LNCaP clone FGC (cell line): ENCODE data around the gene PRMT7.

Source experiments
- DNase-seq: peaks from one replicate; pipeline ENCODE4 v3.0.0-alpha.2; 2011; ENCODE audit warnings: low read depth
- H3K4me3 ChIP-seq: 2 replicates; pipeline ENCODE4 v1.5.1; 2011; ENCODE audit warnings: mild to moderate bottlenecking, low read depth, low read length, control low read depth
- CTCF ChIP-seq: IDR thresholded peaks from 2 replicates; pipeline ENCODE4 v1.5.1; 2012; ENCODE audit warnings: mild to moderate bottlenecking; ENCODE audit not compliant: control insufficient read depth, insufficient read depth; ENCODE audit errors: extremely low read depth

The PRMT7 gene

DNA sequence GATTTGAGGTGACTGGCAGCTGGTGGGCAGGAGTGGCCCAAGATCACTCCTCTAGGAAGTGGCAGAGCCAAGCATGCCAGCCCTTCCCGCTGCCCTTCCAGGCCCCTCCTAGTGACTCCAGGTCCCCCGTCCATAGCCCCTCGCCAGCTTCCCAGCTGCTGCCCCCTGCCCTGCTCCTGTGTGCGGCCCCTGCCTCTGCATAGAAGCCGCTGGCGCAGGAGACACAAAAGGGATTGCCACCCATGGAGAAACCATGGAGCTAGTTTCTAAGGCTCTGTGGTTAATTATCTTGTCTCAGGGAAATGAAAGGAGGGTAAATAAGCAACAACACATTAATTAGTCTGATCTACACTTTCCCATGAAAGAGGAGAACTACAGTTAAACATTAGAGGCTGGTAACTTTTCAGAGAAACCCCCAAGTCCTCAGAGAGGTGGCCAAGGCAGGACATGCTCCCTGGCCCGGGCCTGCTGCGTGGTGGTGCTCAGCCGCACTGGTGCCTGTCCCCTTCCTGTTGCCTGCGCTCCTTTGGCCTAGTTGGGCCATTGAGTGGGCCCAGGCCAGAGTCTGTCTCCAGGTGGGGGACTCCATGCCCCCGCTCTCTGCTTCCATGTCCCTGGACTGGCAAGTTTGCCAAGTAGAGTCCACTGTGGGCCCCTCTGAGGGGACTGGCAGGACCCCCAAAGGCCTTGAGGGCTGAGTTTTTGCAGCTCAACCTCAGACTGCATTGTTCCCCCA lies 65.2 kb downstream of the PRMT7 start:
- TF ChIP-seq CTCF, result no peak

DNA sequence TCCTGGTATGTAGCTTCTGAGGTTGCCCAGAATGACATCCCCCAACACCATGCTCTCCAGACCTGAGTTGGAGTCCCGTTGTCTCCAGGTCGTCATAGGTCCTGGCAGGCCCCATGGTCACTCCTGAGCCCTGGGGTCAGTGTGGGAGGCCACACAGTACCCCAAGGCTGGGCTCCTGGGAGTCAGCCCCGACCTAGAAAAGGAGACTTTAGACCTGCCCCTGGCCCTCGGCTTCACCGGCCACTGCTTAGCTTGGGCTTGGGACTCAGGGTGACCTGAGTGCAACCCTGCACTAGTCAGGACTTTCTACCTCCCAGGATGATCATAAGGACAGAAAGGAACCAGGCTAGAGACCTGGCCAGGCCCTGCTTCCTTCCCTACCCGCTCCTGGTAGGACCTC lies 65.8 kb downstream of the PRMT7 start:
- no peak for TF ChIP-seq CTCF
- no peak overlapping the region for H3K4me3 ChIP-seq
- DNase-seq, result no peak

More for the DNA sequence above, 65.2 kb downstream of the PRMT7 start:
- no peak overlapping the region for H3K4me3 ChIP-seq
- no peak for DNase-seq

DNA sequence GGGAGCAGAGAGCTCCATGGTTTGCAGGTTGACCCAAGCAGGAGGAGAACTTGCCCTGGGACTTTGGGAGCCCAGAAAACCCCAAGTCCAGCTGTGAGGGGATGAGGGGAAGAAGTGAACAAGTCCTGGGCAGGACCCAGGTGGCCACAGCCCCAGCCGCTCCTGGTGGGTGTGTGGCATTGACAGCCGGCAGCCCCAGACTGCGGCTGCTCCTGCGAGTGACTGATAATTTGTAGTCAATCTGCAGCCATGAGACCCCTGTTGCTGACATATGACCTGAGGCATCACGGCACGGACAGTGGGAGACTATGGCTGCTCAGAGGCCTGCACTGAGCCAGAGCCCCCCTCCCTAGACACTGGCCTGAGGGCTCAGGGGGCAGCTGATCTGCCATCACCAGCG lies 66.4 kb downstream of the PRMT7 start:
- no peak overlapping the region for H3K4me3 ChIP-seq
- no peak for DNase-seq
- TF ChIP-seq CTCF, result no peak

DNA sequence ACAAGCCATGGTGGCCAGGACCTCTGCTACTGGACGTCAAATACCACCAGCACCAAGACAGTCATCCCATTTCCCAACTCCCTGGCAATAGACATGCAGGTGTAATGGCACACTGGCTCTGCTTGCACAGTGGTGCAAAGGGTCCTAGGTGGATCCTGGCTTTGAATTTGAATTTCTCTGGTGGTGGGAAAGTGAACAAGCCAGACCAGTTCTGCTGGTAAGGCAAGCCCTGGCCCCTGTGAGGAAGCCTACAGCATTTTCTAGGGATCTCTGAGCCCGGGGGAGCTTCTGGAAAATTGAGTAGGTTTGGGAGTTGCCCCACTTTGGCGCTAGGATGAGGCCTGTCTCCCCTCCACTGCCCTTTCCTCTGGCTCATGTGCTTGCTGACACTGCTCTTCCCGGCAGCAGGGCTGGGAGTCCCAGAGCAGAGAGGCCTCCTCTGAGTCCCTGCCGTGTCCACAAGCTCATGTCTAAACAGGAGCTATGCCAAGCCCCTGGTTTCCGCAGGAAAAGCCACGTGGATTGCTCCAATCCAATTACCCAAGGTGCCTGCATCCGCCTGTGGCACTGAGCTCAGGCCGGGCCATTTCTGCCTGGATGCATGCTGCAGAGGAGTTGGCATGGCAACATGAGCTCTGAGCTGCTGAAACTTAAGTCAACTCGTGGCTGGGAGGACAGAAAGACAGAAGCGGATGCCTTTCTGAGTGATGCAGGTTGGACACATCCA lies 67.0 kb downstream of the PRMT7 start:
- peak; percentile 23 for DNase-seq
- TF ChIP-seq CTCF, result no peak

GRCh38 chr16:68378436-68379415 lies 67.9 kb downstream of the PRMT7 start:
- no peak for DNase-seq
- no peak for TF ChIP-seq CTCF
- H3K4me3 ChIP-seq, result no peak overlapping the region

More for the DNA sequence above, 67.0 kb downstream of the PRMT7 start:
- no peak overlapping the region for H3K4me3 ChIP-seq

GRCh38 chr16:68379472-68380347 lies 68.9 kb downstream of the PRMT7 start:
- no peak overlapping the region for H3K4me3 ChIP-seq
- no peak for DNase-seq
- TF ChIP-seq CTCF, result no peak
